HEK293 (cell line): ENCODE data around the gene TNIK.

Experiments
- CTCF ChIA-PET: fragments of 350-600 bp; formaldehyde crosslinking; extraction: SDS; loops from one replicate; lab custom pipeline; 2021; ENCODE audit warnings: antibody characterized with exemption; lab: Yijun Ruan, JAX
- POLR2A ChIA-PET: fragments of 300-600 bp; formaldehyde crosslinking; extraction: SDS; loops from one replicate; lab custom pipeline; 2020; ENCODE audit warnings: antibody characterized with exemption, inconsistent platforms; lab: Yijun Ruan, JAX
- H3K27ac ChIP-seq: fragments of 200-500 bp; sonication (Bioruptor generic); 2 replicates; pipeline ENCODE4 v1.5.1; 2014; ENCODE audit warnings: low read depth, low read length, control low read depth, inconsistent platforms; ENCODE audit errors: extremely low read depth
- H3K36me3 ChIP-seq, 2 experiments: fragments of 200-500 bp in 1 of 2; sonication (Bioruptor generic) in 1 of 2; 1 replicate in 1 of 2; 2 replicates in 1 of 2; pipeline ENCODE4 v1.5.1; 2014 to 2017; ENCODE audit warnings: inconsistent platforms in 2 of 2, low read length in 2 of 2; ENCODE audit not compliant: control insufficient read depth in 2 of 2, insufficient read depth in 1 of 2
- H3K4me1 ChIP-seq: fragments of 200-500 bp; sonication (Bioruptor generic); 2 replicates; pipeline ENCODE4 v1.5.1; 2014; ENCODE audit warnings: mild to moderate bottlenecking, low read length, inconsistent platforms; ENCODE audit not compliant: control insufficient read depth, insufficient read depth
- H3K4me3 ChIP-seq: 2 replicates; pipeline ENCODE4 v1.5.1; 2011; ENCODE audit warnings: low read depth, mild to moderate bottlenecking, control low read depth, low read length, moderate library complexity
- H3K9me3 ChIP-seq: fragments of 200-500 bp; sonication (Bioruptor generic); 2 replicates; pipeline ENCODE4 v1.5.1; 2014; ENCODE audit warnings: low read depth, low read length, inconsistent platforms; ENCODE audit not compliant: control insufficient read depth, insufficient read depth
- ELK4 ChIP-seq: IDR thresholded peaks from 2 replicates; pipeline ENCODE4 v1.6.1; 2011; ENCODE audit warnings: mild to moderate bottlenecking, low read depth, low read length, borderline replicate concordance
- FEZF1 ChIP-seq: fragments of 450-650 bp; formaldehyde crosslinking; IDR thresholded peaks from 2 replicates; pipeline ENCODE4 v1.5.1; 2016; ENCODE audit warnings: missing biosample characterization, missing genetic modification characterization
- REPIN1 ChIP-seq: fragments of 450-650 bp; formaldehyde crosslinking; IDR thresholded peaks from 2 replicates; pipeline ENCODE4 v1.5.1; 2017; ENCODE audit warnings: missing biosample characterization, missing genetic modification characterization, low read depth
- SALL2 ChIP-seq: fragments of 450-650 bp; formaldehyde crosslinking; IDR thresholded peaks from 2 replicates; pipeline ENCODE4 v1.5.0; 2017; ENCODE audit warnings: missing biosample characterization, mild to moderate bottlenecking, missing genetic modification characterization, borderline replicate concordance
- ZBTB10 ChIP-seq: fragments of 450-650 bp; formaldehyde crosslinking; IDR thresholded peaks from 2 replicates; pipeline ENCODE4 v1.5.1; 2016; ENCODE audit warnings: missing biosample characterization, missing genetic modification characterization
- ZNF155 ChIP-seq: fragments of 450-650 bp; formaldehyde crosslinking; IDR thresholded peaks from 2 replicates; pipeline ENCODE4 v1.5.1; 2016; ENCODE audit warnings: missing biosample characterization, missing genetic modification characterization
- ZNF18 ChIP-seq: fragments of 450-650 bp; formaldehyde crosslinking; IDR thresholded peaks from 2 replicates; pipeline ENCODE4 v1.5.1; 2016; ENCODE audit warnings: missing biosample characterization, missing genetic modification characterization
- ZNF23 ChIP-seq: fragments of 450-650 bp; formaldehyde crosslinking; IDR thresholded peaks from 2 replicates; pipeline ENCODE4 v1.5.1; 2016; ENCODE audit warnings: missing biosample characterization, missing genetic modification characterization, borderline replicate concordance
- ZNF266 ChIP-seq: fragments of 450-650 bp; formaldehyde crosslinking; IDR thresholded peaks from 2 replicates; pipeline ENCODE4 v1.5.1; 2016; ENCODE audit warnings: missing biosample characterization, missing genetic modification characterization, low read depth
- ZNF404 ChIP-seq: fragments of 450-650 bp; formaldehyde crosslinking; IDR thresholded peaks from 2 replicates; pipeline ENCODE4 v1.5.1; 2017; ENCODE audit warnings: missing biosample characterization, missing genetic modification characterization
- ZNF423 ChIP-seq: fragments of 450-650 bp; formaldehyde crosslinking; IDR thresholded peaks from 2 replicates; pipeline ENCODE4 v1.5.1; 2016; ENCODE audit warnings: missing biosample characterization, missing genetic modification characterization
- ZNF558 ChIP-seq: fragments of 450-650 bp; formaldehyde crosslinking; IDR thresholded peaks from 2 replicates; pipeline ENCODE4 v1.5.1; 2016; ENCODE audit warnings: missing biosample characterization, missing genetic modification characterization
- ZNF585B ChIP-seq: fragments of 450-650 bp; formaldehyde crosslinking; IDR thresholded peaks from 2 replicates; pipeline ENCODE4 v1.5.1; 2016; ENCODE audit warnings: missing biosample characterization, missing genetic modification characterization
- ZNF639 ChIP-seq: fragments of 450-650 bp; formaldehyde crosslinking; IDR thresholded peaks from 2 replicates; pipeline ENCODE4 v1.5.1; 2016; ENCODE audit warnings: missing biosample characterization, missing genetic modification characterization
- ZNF785 ChIP-seq: fragments of 450-650 bp; formaldehyde crosslinking; IDR thresholded peaks from 2 replicates; pipeline ENCODE4 v1.5.1; 2016; ENCODE audit warnings: missing biosample characterization, missing genetic modification characterization
- ZNF837 ChIP-seq: fragments of 450-650 bp; formaldehyde crosslinking; IDR thresholded peaks from 2 replicates; pipeline ENCODE4 v1.5.1; 2016; ENCODE audit warnings: missing biosample characterization, missing genetic modification characterization
- ZSCAN5A ChIP-seq: fragments of 450-650 bp; formaldehyde crosslinking; IDR thresholded peaks from 2 replicates; pipeline ENCODE4 v1.5.1; 2016; ENCODE audit warnings: missing biosample characterization, missing genetic modification characterization

The TNIK gene

DNA sequence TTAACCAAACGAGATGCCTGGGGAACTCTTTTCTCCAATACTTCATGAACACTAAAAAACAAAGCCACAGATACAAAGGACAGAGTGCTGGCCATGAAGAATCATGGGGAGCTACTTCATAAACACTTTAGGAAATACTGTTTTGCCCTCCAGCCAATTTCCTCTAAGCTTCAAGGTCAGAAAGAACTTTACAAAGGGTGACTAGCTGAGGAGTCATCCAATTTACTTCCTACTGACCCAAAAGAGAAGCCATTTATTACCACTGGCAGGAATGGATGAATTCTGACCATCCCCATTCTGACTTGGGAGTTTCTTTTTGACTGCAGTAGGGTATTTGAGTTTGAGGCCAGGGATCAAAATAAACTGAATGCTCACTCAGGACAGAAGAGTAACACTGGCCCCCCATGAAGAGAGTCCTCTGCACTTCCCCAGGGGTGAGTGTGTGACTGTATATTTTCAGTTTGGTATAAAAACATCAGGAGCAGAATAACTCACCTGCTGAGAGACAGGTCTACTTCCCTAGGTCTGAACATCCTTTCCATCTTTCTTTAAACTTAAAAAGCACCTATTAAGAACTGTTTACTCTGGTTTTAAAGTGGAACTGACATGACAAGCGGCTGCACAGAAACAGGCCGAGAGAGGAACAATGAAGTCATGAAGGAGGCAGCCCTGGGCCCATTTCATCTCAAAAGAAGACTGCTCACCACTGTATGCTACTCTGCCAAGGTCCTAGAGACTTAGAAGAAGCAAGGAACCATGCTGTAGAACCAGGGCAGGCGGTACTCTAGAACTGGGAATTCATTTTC is 203.6 kb downstream of the TNIK start:
- CTCF ChIA-PET, result interaction anchor here (0.7 kb wide), 1 partner anchor 147 kb away, joined by 3 read pairs; no protein-coding TSS in a partner anchor
- TF ChIP-seq ZNF837 (tag by site-specific recombination), result no peak
- no peak for TF ChIP-seq ZNF23 (tag by site-specific recombination)
- TF ChIP-seq ZNF266 (tag by site-specific recombination), result no peak
- TF ChIP-seq ZNF785, result no peak
- no peak for TF ChIP-seq REPIN1
- no peak for TF ChIP-seq ZNF18
- TF ChIP-seq ZNF639 (tag by site-specific recombination), result no peak
- TF ChIP-seq ELK4, result no peak
- no peak for TF ChIP-seq ZNF423 (tag by site-specific recombination)
- no peak for TF ChIP-seq ZNF585B (tag by site-specific recombination)
- TF ChIP-seq ZNF404 (tag by site-specific recombination), result no peak
- TF ChIP-seq ZBTB10 (tag by site-specific recombination), result no peak
- no peak for TF ChIP-seq ZNF155
- TF ChIP-seq FEZF1 (tag by site-specific recombination), result no peak
- no peak for TF ChIP-seq ZNF558 (tag by site-specific recombination)
- TF ChIP-seq SALL2 (tag by site-specific recombination), result no peak
- TF ChIP-seq ZSCAN5A (tag by site-specific recombination), result no peak
- TF ChIP-seq, all 188 proteins: peak for 0
- H3K4me3 ChIP-seq, result no peak overlapping the region
- H3K27ac ChIP-seq, result no peak overlapping the region
- H3K36me3 ChIP-seq, result no peaks in the 10 kb centered on the region
- POLR2A ChIA-PET, result no interaction called here
- H3K9me3 ChIP-seq, result no peaks in the 10 kb centered on the region
- peaks cover under 1% of the 10 kb centered on the region for H3K4me1 ChIP-seq
